ENCODE data around the gene RNF14. TPM values are rescaled to one million over a fixed set of nuclear protein-coding genes. Genes with fewer than 3 reads are reported as not detected.

Gene RNF14
- total RNA-seq, 1 experiment from 2014 or later, result 67.1 TPM

DNA sequence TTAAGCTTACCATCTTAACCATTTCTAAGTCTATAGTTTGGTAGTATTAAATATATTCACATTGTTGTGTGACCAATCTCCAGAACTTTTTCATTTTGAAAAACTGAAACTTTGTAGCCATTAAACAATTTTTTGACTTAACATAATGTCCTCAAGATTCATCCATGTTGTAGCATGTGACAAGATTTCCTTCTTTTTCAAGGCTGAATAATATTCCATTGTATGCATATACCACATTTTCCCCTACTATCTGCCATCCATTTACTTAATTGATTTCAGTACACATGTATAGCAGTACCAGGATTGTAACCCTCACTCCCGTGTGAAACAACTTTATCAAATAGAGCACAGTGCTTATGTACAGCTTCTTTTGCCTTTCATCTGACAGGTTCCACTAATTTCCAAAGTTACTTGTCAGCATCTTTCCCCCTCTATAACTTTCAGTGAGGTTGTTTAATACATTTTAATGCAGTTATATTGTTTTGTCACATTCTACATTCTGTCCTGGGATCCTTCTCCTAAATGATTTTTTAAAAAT is 51.3 kb downstream of the RNF14 start:
- TF ChIP-seq CTCF (conservative IDR thresholded peaks at IDR 0.05; ENCODE audit: low read depth, low read length) (no peak), EZH2 (IDR thresholded peaks at IDR 0.05; ENCODE audit: borderline replicate concordance, low read depth, low read length, poor library complexity, severe bottlenecking) (no peak)
- ChIA-PET POLR2A (ENCODE audit: low non-redundant PET) (interaction anchor here (0.6 kb wide), 1 partner anchor 38 kb away, joined by 4 read pairs; no protein-coding TSS in a partner anchor), CTCF (no interaction called here)
- intact Hi-C loops (cut with micrococcal nuclease; ENCODE audit: unreplicated experiment), result no loop called here
- H3K4me3 ChIP-seq (ENCODE audit: low read depth, low read length, poor library complexity, severe bottlenecking), result no peak overlapping the region
- peaks cover 7% of the 10 kb centered on the region for H3K4me1 ChIP-seq (ENCODE audit: insufficient read depth, low read length, poor library complexity, severe bottlenecking)
- DNase-seq (ENCODE audit: low spot score), result no peak
- no peak overlapping the region for H3K27ac ChIP-seq (ENCODE audit: low read depth, low read length, poor library complexity, severe bottlenecking)
- BruUV-seq (replicated peaks), result no TSS peak
- H3K9me3 ChIP-seq (ENCODE audit: low read depth, low read length, poor library complexity, severe bottlenecking), result peaks cover 6% of the 10 kb centered on the region
- no peaks in the 10 kb centered on the region for H3K36me3 ChIP-seq (ENCODE audit: insufficient read depth, low read length, poor library complexity, severe bottlenecking)
- no peaks in the 10 kb centered on the region for H3K27me3 ChIP-seq (replicated peaks; ENCODE audit: insufficient read depth, low read depth, low read length, poor library complexity)

- POLR2A ChIA-PET (ENCODE audit: low non-redundant PET), result no interaction called here
- BruUV-seq (replicated peaks), result no TSS peak
- intact Hi-C loops (cut with micrococcal nuclease; ENCODE audit: unreplicated experiment), result no loop called here
Measured at GRCh38 chr5:142023836-142024235, 54.9 kb downstream of the RNF14 start.

GRCh38 chr5:142024771-142025304 is 55.9 kb downstream of the RNF14 start:
- POLR2A ChIA-PET (ENCODE audit: low non-redundant PET), result interaction anchor here (0.6 kb wide), 1 partner anchor 92 kb away, joined by 4 read pairs; no protein-coding TSS in a partner anchor

More at GRCh38 chr5:142023836-142024235, 54.9 kb downstream of the RNF14 start:
- no peaks in the 10 kb centered on the region for H3K27me3 ChIP-seq (replicated peaks; ENCODE audit: insufficient read depth, low read depth, low read length, poor library complexity)
- no peak for DNase-seq (ENCODE audit: low spot score)
- TF ChIP-seq EZH2 (IDR thresholded peaks at IDR 0.05; ENCODE audit: borderline replicate concordance, low read depth, low read length, poor library complexity, severe bottlenecking) (no peak), CTCF (conservative IDR thresholded peaks at IDR 0.05; ENCODE audit: low read depth, low read length) (no peak)
- no peaks in the 10 kb centered on the region for H3K36me3 ChIP-seq (ENCODE audit: insufficient read depth, low read length, poor library complexity, severe bottlenecking)
- H3K9me3 ChIP-seq (ENCODE audit: low read depth, low read length, poor library complexity, severe bottlenecking), result peaks cover 6% of the 10 kb centered on the region
- H3K4me3 ChIP-seq (ENCODE audit: low read depth, low read length, poor library complexity, severe bottlenecking), result no peak overlapping the region
- no peak overlapping the region for H3K27ac ChIP-seq (ENCODE audit: low read depth, low read length, poor library complexity, severe bottlenecking)
- peaks cover 3% of the 10 kb centered on the region for H3K4me1 ChIP-seq (ENCODE audit: insufficient read depth, low read length, poor library complexity, severe bottlenecking)
- CTCF ChIA-PET, result no interaction called here

More at GRCh38 chr5:142024771-142025304, 55.9 kb downstream of the RNF14 start:
- intact Hi-C loops (cut with micrococcal nuclease; ENCODE audit: unreplicated experiment), result no loop called here
- BruUV-seq (replicated peaks), result no TSS peak
- TF ChIP-seq CTCF (conservative IDR thresholded peaks at IDR 0.05; ENCODE audit: low read depth, low read length) (no peak), EZH2 (IDR thresholded peaks at IDR 0.05; ENCODE audit: borderline replicate concordance, low read depth, low read length, poor library complexity, severe bottlenecking) (no peak)
- peak; percentile 94 for DNase-seq (ENCODE audit: low spot score)
- Histone ChIP-seq H3K4me3 (ENCODE audit: low read depth, low read length, poor library complexity, severe bottlenecking) (peak overlapping the region; percentile 35), H3K4me1 (ENCODE audit: insufficient read depth, low read length, poor library complexity, severe bottlenecking) (peaks cover 3% of the 10 kb centered on the region), H3K27ac (ENCODE audit: low read depth, low read length, poor library complexity, severe bottlenecking) (peak overlapping the region; percentile 70), H3K27me3 (replicated peaks; ENCODE audit: insufficient read depth, low read depth, low read length, poor library complexity) (no peaks in the 10 kb centered on the region), H3K36me3 (ENCODE audit: insufficient read depth, low read length, poor library complexity, severe bottlenecking) (no peaks in the 10 kb centered on the region), H3K9me3 (ENCODE audit: low read depth, low read length, poor library complexity, severe bottlenecking) (peaks cover 6% of the 10 kb centered on the region)
- CTCF ChIA-PET, result interaction anchor here (1.3 kb wide), 1 partner anchor 13 kb away, joined by 5 read pairs; no protein-coding TSS in a partner anchor
